ENCODE data around the gene COL4A6.

GRCh38 chrX:108439426-108439942 is 1.3 kb upstream of the COL4A6 start, which contains the start of gene COL4A5:
- TF ChIP-seq RCOR1 (conservative IDR thresholded peaks at IDR 0.05; ENCODE audit: low read depth, low read length) (no peak), ZNF274 (IDR thresholded peaks at IDR 0.05; ENCODE audit: insufficient read depth, insufficient read length) (no peak)
- TF ChIP-seq, protein P1, sequence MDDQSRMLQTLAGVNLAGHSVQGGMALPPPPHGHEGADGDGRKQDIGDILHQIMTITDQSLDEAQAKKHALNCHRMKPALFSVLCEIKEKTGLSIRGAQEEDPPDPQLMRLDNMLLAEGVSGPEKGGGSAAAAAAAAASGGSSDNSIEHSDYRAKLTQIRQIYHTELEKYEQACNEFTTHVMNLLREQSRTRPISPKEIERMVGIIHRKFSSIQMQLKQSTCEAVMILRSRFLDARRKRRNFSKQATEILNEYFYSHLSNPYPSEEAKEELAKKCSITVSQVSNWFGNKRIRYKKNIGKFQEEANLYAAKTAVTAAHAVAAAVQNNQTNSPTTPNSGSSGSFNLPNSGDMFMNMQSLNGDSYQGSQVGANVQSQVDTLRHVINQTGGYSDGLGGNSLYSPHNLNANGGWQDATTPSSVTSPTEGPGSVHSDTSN (IDR thresholded peaks at IDR 0.05; ENCODE audit: insufficient replicate concordance, low read depth, low read length), result no peak
